ENCODE results near the gene SOX12.

Gene SOX12

DNA sequence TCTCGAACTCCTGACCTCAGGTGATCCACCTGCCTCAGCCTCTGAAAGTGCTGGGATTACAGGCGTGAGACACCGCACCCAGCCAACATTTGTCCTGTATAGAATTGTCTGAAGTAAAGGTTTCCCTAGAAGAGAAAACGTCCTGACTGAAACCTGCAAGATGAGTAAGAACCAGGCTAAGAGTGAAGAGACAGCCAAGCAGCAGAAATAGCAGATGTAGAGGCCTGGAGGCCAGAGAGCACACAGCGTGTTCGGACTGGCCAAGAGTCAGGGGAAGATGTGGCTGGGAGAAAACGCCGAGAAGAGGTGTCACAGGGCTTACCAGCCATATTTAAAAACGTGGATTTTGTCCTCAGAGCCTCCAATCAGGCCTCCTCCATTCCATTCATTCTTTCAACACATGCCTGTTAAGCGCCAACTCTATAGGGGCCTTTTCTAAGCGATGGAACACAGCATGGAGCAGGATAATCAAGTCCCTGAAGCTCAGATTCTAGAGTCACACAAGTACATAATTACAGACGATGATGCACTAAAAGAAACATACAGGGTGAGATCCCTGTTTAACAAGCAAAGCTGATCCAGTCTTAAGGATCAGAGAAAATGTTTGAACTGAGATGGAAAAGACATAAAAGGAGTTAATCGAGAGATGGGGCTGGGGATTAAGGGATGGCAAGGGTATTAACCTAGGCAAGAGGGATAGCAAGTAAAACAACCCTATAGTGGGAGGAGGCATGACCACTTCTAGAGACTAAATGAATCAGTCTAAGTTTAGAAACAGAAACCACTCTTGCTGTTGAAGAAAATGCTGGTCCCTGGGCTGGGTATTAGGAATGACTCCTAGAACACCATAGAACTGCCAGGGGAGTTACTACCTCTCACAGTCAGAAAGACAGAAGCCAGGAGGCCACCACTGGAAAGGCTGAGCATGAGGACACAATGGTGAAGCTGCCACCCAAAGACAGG lies 23.2 kb upstream of the SOX12 start:
- DNase-seq, result no peak

DNA sequence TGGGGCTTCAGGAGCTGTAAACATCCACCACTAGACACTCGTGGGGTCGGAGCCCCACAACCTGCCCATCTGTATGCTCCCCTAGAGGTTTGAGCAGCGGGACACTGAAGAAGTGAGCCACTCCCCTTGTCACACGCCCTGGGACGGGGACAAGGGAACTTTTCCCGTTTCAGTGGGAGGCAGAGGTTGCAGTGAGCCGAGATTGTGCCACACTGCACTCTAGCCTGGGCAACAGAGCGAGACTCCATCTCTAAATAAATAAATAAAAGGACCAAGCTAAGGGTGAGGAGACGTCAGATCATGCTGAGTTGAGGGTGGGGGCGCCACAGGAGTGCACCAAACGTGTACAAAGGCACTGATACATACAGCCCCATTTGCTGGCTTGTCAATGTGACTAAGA lies 19.6 kb upstream of the SOX12 start:
- no peak for DNase-seq

DNA sequence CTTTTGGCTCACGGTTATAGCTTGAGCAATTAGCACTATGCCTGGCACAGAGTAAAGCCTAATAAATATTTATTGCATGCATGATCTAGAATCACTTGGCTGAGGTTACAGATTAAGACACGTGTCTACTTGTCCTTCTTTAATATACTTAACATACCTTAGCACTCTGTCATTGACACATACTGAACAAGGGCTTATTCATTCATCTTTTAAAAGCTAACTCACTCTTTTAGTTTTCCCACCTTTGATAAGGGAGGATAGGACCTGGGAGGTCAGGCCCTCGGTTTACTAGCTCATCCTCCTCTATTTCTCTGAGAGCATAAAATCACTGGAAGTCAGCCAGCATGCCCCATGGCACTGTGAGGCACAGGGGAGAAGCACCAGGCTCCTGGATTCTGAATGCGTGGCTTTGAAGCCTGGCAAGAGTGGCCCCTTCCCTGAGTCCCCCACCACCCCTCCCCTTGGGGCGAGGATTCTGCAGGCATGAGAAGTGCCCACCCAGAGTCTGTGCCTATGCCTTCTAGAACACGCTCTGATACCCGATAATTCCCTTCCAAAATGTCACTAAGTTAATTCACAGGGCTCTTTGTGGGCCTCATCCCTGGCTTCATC lies 16.8 kb upstream of the SOX12 start:
- DNase-seq, result no peak

- no peak for DNase-seq
Measured at GRCh38 chr20:309306-309840, 16.0 kb upstream of the SOX12 start.

GRCh38 chr20:309841-310644 lies 15.3 kb upstream of the SOX12 start:
- peak; percentile 84 for DNase-seq

DNA sequence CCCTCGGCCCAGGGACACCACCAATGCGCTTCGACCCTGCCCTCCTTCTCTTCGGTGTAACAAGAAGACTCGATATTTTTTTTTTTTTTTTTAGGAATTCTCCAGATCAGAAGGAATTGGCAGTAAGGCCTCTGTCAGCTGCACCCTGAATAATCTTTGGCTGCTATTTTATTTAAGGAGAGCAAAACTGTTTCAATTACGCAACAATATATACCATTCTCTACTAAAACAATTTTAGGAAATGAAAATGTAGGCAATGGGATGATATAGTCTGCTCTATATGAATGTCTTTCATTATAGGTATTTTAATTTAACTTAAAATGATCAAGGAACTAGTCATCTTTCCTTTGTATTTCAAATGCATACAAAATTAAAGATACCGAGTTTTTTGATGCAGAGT lies 14.7 kb upstream of the SOX12 start:
- no peak for DNase-seq

DNA sequence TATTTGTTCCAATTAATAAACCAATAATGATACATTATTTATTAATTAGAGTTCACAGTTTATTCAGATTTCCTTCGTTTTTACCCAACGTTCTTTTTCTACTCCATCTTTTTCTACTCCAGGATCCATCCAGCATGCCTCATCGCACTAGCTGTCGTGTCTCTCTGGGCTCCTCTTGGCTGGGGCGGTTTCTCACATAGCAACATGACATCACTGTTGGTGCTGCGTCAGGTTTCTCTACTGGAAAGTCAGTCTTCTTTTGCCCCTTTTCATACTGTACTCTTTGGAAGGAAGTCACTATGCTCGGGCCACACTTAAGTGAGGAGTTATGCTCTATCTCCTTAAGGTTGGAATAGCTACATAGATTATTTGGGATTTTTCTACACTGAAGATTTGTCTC lies 13.7 kb upstream of the SOX12 start:
- no peak for DNase-seq

DNA sequence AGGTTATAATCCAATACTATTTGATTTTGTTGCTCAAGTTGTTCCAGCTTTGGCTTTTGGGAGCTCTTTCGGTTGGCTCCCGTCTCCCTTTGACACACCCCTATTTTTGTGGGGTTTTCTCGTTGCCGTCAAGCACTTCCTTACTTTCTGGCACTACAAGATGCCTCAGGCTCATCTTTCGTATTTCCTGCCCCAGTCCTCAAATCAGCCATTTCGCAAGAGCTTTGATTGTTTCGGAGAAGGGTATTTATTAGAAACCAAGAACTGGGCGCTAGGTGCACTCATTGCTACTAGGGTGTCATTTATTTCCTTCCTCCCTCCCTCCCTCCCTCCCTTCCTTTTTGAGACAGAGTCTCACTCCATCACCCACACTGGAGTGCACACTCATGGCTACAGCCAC lies 13.3 kb upstream of the SOX12 start:
- DNase-seq, result no peak

DNA sequence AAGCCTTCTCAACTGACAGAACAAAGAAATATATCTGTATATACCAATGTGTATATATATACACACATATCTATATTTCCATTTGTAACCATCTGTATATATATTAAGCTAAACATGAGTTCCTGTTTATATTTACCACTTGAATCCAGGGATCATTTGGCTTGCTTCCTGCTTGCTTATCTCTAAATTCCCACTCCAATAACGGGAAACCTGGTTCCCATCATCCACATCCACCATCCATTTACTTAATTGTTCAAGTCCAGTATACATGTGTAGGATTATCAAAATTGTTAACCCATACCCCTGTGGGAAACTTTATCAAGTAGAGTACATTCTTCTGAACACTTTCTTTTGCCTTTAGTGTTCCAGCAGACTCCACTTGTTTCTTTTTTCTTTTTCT lies 12.5 kb upstream of the SOX12 start:
- no peak for DNase-seq

DNA sequence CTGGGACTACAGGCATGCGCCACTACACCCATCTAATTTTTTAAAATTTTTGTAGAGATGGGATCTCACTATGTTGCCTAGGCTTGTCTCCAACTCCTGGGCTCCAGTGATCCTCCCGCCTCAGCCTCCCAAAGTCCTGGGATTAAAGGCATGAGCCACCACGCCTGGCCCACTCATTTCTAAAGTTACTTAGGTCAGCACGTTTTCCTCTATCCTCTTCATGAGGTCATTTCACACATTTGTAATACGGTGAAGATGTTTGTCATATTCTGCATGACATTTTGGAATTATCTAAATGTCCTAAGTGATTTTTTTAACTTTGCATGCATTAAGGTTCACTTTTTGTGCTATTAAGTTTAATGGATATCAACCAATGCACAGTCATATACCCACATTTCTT lies 11.9 kb upstream of the SOX12 start:
- DNase-seq, result no peak

DNA sequence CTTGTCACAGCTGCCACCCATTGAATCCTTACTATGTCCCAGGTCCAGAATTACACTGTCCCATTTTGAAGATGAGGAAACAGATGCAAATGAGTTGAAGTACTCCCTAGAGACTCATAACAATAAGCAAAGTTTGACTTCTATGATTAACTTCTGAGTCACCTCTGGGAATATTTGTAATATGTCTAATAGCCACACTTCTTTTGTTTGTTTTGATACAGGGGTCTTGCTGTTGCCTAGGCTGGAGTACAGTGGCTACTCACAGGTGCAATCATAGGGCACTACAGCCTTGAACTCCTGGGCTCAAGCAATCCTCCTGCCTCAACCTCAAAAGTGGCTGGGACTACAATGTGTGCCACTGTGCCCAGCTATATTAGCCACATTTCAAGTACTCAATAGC lies 11.4 kb upstream of the SOX12 start:
- DNase-seq, result no peak

DNA sequence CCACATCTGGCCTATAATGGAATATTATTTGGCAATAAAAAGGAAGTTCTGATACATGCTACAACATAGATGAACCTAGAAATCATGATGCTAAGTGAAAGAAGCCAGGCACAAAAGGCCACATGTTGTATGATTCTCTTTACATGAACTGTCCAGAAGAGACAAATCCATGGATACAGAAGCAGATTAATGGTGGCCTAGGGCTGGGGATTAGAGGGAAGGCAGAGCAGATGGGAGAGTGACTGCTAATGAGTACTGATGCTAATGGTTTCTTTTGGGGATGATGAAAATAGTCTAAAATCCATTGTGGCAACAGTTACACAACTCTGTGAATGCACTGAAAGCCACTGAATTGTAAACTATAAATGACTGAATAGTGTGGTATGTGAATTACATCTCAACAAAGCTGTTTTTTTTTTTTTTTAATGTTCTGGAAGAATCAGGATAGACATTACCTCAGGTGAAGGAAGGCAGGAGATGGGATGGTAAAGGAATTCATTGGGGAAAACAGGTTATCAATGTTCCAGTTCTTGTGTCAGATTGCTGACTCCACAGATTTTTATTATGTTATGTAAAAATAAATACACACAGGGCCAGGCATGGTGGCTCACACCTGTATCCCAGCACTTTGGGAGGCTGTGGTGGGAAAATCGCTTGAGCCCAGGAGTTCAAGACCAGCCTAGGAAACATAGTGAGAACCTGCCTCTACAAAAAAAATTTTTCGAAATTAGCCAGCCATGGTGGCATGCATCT lies 8.9 kb upstream of the SOX12 start:
- DNase-seq, result no peak

- peak; percentile 96 for DNase-seq
Measured at GRCh38 chr20:324177-325044, 941 bp upstream of the SOX12 start.

DNA sequence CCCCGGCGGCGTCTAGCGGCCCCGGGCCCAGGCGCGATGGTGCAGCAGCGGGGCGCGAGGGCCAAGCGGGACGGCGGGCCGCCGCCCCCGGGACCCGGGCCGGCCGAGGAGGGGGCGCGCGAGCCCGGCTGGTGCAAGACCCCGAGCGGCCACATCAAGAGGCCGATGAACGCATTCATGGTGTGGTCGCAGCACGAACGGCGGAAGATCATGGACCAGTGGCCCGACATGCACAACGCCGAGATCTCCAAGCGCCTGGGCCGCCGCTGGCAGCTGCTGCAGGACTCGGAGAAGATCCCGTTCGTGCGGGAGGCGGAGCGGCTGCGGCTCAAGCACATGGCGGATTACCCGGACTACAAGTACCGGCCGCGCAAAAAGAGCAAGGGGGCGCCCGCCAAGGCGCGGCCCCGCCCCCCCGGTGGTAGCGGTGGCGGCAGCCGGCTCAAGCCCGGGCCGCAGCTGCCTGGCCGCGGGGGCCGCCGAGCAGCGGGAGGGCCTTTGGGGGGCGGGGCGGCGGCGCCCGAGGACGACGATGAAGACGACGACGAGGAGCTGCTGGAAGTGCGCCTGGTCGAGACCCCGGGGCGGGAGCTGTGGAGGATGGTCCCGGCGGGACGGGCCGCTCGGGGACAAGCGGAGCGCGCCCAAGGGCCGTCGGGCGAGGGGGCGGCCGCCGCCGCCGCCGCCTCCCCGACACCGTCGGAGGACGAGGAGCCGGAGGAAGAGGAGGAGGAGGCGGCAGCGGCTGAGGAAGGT lies 715 bp downstream of the SOX12 start:
- peak; percentile 56 for DNase-seq

GRCh38 chr20:326645-327185 lies 1.4 kb downstream of the SOX12 start:
- DNase-seq, result no peak

DNA sequence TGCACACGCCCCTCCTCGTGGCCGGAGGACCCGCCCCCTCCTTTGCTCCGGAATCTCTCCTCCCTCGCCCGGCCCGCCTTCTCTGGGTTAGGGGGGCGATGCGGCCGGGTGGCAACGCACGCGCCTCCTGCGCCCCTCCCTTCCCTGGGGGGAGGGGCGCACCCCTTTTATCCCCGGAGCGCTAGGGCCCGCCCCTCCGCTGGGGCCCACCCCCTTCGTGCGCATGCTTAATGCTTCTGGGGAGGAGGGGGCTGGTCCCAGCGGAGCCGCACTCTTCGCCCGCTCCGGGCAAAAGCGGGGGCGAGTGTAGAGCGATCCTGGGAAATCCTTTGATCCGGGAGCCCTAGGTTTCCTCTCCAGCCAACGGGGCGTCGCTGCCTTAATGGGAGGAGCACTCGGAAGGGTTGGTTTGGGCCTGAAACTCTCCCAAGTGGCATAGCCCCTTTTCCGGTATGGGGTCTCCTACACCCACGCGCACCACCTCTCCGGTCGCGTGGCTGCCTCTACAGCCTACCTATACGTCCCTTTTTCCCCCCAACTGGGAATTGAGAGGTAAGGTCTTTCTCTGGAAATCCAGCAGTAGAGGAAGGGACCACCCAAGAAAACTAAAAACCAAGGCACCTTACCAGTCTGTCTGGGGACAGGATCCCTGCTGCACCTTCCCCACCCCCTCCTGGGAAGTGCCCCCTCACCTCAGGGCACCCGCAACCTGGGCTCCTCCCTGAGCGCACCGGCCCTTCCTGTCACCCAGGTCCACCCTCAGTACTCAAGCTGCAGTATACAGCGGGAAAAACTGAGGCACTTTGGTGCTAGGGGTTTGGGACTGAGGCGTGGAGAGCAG lies 2.1 kb downstream of the SOX12 start:
- DNase-seq, result peak; percentile 69

DNA sequence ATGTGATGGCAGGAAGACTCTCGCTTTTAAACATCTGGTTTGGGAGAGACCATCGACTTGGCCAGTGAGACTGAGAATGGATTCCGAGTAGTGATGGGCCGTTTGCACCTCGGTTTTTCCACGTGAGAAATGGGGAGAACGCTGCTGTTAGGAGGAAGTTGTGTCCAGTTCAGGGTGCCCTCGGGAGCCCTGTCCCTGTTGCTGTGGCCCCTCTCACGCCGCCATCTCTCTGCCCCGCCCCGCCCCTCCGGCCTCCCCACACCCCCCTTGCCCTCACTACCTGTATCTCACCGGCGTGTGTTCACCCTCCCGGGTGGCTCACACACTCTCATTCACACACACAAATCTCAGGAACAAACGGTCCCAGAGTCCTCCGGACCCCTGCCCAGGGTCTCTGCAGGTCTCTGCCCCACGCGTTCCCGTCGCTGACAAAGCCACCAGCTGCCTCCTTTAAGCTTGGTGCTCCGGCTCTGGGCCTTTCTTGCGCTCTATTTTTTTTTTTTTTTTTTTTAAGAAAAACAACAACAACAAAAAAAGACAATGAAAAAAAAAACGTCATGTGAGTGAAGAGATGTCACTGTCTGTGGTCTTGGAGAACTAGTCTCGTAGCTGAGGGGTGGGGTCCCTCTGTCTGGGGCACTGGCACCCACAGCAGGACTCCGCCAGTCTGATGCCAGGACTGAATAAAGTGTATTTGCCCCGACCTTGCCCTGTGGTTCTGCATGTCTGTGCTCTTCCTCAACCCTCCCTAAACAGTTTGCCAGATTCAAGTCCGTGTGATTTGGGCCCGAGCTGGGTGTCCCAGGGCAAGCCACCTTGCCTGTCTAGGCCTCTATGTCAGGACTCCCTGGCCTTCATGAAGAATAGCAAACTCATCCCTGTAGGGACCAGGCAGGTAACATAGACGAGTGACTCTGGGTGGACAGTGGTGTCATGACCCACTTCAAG lies 2.9 kb downstream of the SOX12 start:
- DNase-seq, result no peak

- DNase-seq, result no peak
Measured at GRCh38 chr20:328975-329695, 3.8 kb downstream of the SOX12 start.
